Activated CD4-positive, alpha-beta T cell treated with anti-CD3 and anti-CD28 coated beads, Interleukin-2, Interleukin-4, amounts not matched to agents 100 ng/mL and 50 ng/mL, durations not matched to agents 16 hours and 8 hours (primary cell): Measurements from ENCODE around the gene UAP1L1.

Experiments used
- DNase-seq: peaks from one replicate; pipeline ENCODE4 v3.0.0-alpha.2; 2020; ENCODE audit warnings: low spot score

UAP1L1 gene

DNA sequence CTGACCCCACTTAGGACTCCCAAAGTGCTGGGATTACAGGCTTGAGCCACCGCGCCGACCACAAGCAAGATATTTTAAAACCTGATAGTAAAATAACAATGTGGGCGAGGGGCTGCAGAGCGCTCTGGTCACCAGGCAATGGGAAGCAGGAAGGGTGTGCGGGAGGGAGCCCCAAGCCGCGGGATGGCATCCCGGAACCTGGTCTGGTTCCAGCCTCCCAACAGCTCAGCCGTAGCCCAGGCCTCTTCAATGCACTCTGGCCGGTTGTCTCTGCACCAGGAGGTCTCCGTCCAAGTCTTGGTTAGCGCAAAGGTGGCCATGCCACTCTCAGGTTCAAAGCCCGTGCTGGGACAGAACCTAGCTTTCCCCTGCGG lies 694 bp upstream of the UAP1L1 start:
- DNase-seq, result no peak

DNA sequence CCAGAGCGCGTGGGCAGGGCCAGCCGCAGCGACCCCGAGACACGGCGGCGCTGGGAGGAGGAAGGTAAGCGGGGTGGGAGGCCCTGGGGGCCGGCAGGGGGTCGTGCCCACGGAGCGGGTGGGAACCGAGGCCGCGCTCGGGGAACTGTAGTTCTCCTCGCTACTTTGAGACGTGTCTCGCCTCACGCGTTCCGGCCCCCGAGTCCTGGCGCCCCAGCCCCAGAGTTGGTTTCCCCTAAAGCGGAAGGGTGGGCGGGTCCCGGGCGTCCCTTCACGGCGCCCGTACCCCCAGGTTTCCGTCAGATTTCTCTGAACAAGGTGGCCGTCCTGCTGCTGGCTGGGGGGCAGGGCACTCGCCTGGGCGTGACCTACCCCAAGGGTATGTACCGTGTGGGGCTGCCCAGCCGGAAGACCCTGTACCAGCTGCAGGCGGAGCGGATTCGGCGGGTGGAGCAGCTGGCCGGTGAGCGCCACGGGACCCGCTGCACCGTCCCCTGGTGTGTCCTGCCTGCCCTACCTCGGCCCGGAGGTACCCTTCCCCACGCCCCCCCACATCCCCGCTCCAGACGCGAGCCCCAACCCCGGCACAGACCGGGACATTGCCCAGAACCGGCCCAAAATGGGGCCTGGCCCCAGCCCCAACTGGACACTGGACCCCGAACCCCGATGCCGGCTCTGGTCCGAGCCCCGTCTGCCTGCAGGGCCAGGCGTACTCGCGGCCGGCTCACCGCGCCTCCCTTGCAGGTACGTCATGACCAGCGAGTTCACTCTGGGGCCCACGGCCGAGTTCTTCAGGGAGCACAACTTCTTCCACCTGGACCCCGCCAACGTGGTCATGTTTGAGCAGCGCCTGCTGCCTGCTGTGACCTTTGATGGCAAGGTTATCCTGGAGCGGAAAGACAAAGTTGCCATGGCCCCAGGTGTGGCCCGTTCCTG lies 709 bp downstream of the UAP1L1 start:
- DNase-seq, result peak; percentile 38

DNA sequence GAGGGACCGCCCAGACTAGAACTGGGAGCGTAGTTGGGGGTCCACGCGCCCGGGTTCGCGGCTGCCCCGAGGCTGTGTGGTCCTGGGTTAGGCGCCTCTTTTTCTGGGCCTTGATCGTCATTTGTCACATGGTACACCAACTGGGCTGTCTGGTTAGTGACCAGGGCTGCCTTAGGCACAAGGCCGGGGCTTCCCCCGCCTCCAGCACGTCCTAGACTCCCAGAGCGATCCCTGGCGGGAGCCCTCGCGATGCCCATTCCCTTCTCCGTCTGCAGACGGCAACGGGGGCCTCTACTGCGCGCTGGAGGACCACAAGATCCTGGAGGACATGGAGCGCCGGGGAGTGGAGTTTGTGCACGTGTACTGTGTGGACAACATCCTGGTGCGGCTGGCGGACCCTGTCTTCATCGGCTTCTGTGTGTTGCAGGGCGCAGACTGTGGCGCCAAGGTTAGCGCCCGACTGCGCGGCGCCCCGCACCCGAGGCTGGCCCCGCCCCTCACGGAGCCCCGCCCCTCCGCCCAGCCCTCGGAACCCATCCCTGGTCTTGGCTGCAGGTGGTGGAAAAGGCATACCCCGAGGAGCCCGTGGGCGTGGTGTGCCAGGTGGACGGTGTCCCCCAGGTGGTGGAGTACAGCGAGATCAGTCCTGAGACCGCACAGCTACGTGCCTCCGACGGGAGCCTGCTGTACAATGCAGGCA lies 1.5 kb downstream of the UAP1L1 start:
- no peak for DNase-seq

DNA sequence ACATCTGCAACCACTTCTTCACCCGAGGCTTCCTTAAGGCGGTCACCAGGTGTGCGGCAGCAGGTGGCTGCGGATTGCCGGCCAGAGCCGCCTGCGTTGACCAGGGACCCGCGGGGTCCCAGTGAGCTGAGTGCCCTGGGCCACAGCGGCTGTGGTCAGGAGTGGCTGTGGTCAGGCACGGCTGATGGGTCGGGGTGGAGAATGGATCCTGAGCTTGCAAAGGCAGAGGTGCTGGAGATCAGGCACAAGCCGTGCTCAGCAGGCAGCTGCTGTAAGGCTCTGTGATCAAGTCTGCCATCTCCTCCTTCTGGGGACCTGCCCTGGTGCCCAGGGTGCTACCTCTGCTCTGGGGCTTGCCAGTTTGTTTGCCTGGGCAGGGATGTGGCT lies 2.1 kb downstream of the UAP1L1 start:
- DNase-seq, result no peak

DNA sequence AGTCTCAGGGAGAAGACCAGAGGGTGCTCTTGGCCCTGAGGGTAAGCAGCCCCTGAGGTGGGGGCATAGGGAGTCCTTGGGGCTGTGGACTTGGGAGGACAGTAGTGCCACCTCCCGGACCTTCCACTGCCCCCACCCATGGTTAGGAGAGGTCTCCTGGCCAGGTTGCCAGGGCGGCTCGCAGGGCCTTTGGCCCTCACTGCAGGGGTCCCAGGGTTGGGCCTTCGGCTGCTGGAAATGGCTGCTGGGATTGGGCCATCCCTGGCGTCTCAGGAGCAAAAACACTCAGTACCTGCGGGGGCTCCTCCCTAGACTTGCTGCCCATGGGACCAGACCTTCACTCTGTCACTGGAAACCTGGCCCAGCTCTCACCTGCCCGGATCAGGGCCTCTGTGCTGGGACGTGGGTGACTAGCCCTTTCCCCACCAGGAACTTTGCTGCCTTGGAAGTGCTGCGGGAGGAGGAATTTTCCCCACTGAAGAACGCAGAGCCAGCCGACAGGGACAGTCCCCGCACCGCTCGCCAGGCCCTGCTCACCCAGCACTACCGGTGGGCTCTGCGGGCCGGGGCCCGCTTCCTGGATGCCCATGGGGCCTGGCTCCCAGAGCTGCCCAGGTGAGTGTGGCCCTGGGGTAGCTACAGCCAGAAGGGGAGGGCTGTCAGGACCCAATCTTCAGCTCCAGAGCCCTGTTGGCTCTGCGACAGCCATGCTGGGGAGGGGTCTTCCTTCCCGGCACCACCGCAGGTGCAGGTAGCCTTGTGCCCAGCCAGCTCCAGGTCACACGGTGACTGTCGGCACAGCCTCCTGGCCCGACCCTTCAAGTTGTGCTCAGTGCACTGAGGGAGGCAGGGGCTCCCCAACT lies 3.2 kb downstream of the UAP1L1 start:
- DNase-seq, result no peak

DNA sequence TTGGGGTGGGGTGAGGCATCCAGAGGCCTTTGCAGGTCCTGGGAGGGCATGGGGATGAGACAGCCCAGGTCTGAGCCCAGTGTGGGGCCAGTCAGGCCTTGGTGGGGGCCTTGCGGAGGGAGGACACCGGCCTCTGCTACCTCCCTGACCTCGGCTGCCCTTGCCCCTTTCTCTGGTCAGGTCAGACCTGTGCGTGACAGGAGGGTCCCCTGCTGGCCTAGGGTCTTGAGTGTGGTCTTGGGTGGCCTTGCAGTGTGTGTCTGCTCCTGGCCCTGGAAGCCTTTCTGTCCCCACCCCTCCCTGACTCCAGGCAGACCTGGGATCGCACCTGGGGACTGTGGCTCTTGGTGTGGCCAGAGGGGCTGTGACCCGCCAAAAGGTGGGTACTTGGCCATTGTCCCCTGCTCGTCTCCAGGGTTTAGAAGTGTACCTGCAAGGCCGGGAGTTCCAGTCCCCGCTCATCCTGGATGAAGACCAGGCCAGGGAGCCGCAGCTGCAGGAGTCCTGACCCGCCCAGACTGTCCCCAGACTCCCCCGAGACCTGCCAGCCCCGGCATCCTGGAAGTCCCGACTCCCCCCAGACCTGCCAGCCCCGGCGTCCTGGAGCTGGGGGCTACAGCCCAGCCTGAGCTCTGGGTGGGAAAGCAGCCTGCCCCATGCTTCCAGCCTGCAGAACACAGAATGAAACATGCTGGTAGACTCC lies 5.1 kb downstream of the UAP1L1 start:
- DNase-seq, result no peak

DNA sequence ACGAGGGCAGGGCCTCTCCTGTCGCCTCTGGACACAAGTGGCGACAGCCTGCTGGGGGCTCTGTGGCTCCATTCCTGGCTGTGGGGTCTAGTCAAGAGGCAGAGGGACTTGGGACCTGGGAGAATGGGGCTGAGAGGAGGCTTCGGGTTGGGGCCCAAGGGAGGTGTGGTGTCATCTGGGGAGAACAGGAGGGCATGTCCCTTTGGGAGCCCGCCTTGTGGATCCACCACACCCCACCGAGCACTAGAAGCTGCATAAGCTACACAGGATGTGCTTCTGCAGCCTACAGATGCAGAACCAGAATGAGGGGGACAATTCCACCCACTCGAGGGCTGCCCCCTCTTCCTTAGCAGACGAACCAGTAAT lies 5.6 kb downstream of the UAP1L1 start:
- DNase-seq, result no peak

DNA sequence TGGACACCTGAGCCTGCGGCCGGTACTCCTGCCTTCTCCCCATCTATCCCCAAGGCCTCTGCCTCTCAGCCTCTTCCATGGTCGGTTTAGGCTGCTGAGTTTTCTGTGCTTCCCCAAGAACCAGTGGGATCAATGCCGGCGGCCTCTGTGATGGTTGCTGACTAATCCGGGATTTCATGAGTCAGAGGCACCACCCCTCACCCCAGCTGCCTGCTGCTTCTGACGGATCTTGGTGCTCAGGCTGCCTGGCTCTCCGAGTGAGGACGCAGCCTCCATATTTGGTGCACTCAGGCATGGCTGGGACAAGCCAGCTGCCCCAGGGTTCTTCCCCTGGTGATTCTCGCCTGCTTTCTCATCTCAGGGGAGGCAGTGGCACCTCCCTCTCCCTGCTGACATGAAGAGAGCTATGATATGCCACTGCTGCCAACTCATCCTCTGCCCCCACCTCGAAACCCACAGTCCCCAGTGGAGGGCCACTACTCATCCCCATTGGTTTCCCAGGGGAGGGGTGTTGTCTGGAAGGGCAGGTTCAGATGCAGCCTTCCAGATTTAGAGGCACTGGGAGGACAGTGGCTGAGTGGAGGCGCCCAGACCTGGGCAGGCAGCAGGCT lies 6.2 kb downstream of the UAP1L1 start:
- peak; percentile 17 for DNase-seq

DNA sequence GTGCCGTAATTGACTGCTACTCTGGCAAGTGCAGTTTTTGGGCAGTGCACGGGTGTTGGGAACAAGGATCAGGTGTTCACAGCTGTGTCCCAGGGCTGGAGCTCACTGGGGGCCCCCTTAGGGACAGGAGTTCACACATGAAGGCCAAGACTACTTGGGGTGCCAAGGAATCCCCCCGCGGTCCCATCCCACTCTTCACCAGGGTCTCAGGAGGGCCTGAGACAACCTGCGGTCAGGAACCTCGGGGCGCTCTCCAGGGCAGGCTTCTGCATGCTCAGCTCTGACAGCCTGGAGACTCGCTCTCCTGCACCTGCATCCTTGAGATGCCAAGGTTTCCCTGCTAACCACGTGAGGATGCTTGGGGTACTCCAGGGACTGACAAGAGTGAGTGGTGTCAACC lies 7.2 kb downstream of the UAP1L1 start:
- DNase-seq, result no peak

DNA sequence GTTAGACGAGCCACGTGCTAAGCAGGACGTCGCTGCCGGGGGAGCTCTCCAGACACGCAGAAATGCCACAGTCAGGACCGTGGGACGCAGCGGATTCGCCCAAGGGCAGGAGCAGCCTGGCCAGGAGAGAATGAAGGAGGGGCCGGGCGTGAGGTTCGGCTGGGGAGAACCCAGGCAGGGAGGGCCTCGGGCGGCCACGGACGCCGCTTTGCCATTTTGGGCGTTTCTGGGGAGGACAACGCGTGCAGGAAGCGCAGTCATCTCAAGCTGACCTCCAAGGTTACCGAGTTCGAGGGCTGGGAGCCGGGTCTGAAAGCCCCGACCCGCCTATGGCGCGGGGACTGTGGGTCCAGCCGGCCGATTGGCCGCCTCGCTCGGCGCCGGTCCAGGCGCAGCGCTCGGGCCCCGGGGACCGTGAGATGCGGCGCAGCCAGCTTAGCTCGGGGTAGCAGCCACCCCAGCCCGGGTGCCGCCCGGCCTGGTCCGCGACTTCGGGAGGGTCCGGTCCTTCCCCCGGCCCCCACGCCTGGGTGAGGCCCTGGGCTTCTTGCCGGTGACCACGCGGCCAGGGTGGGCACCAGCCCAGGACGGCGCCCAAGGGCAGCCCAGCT lies 8.7 kb downstream of the UAP1L1 start:
- peak; percentile 33 for DNase-seq

DNA sequence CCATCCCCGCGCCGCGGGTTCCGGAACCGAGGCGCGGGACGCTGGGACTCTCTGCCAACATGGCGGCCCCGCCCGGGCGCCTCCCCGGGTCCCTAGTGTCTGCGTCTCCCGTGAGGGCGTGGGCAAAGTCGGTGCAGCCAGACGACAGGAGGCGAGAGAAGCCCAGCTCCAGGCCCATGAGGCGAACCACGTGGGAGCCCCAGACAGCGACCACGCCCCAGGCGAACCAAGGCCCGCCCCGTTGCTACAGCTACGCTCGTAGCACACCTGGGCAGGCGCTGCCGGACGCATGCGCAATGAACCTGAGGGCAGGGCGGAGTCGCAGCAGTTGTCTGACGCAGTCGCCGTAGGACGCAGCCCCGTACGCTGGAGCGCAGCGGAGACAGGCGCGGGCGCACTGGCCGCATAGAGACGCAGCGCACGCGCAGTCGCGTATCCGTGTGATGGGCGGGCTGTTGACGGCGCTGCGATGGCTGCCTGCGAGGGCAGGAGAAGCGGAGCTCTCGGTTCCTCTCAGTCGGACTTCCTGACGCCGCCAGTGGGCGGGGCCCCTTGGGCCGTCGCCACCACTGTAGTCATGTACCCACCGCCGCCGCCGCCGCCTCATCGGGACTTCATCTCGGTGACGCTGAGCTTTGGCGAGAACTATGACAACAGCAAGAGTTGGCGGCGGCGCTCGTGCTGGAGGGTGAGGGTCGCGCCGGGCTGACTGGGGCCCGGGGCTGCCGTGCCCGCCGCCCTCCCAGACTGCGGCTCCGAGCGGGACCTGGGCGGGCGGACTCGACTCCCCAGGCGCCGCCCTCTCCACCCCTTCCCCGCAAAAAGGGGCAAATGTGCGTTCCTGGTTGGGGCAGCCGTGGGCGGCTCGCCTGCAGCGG lies 9.5 kb downstream of the UAP1L1 start, which contains the start of gene MAN1B1:
Gene MAN1B1, plus strand, starts transcription at position 455 of the 878 bp plus-strand sequence. Its CDS starts 15 bp downstream, at position 470.
- peak; percentile 100 for DNase-seq

DNA sequence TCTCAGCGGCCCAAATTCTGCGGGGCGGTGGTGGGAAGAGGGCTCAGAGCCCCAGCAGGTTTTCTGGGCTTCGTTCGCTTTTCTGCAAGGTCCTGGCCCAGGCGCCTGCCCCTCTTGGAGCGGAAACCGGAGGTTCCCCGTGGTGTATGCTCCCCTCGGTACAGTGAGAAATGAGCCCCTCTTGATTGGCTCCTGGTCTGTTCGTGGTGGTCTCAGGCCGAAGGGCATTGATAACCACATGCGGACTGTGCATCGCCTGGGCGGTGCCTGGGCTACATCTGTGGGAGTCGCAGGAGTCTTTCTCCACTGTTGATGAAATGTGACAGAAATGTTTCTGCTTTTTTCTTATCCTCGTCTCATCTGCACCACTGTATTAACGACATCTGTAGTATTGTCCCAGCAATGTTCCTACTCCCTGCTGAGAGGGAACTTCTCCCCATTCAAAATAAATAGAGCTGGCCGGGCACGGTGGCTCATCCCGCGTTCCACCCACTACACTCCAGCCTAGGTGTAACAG lies 10.2 kb downstream of the UAP1L1 start:
- DNase-seq, result no peak

DNA sequence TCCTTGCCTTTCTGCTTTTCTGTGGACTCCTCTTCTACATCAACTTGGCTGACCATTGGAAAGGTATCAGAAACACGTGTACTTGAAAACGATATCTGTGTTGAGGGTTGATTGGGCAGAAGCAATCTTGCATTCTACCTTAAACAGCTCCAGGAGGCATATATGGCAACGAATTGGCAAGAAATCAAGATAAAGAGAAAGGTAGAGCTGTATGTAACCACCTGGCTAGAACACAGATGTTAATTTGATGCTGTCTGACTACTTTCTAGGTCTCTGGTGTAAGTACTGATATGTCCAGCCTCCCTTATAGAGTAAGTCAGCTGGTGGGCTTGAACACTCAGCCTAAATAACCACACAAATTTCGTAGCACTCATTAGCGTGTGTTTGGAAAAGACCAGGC lies 10.8 kb downstream of the UAP1L1 start:
- DNase-seq, result no peak

DNA sequence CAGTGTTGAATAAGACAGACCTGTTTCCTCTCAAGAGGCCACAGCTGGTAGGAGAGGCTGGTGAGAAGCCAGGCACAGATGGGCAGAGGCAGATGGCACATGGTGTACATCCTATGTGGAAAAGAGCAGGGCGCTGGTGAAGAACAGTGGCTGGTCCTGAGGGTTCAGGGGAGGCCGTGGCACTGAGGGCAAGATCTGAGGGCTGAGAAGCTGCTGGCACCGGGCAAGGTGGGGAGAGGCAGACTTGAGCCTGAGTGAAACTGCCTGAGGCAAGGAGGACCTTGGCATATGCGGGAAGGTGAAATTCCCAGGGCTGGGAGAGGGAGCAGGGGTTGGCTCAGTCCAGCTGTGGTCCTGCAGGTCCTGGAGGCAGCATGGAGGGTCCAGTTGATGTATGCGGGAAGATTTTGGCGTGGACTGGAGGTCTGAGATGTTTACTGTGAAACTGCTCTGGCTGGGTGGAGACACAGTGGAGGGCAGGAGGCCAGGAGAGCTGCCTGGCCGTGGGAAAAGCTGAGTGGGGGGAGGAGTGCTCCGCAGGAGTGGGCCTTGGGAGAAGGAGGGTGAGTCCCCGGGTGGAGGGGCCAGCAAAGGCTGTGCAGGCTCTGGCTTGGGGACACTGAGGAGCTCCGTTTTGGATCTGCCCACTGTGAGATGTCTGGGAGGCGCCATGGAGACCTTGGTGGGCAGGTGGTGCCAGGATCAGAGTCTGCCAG lies 12.1 kb downstream of the UAP1L1 start:
- no peak for DNase-seq

DNA sequence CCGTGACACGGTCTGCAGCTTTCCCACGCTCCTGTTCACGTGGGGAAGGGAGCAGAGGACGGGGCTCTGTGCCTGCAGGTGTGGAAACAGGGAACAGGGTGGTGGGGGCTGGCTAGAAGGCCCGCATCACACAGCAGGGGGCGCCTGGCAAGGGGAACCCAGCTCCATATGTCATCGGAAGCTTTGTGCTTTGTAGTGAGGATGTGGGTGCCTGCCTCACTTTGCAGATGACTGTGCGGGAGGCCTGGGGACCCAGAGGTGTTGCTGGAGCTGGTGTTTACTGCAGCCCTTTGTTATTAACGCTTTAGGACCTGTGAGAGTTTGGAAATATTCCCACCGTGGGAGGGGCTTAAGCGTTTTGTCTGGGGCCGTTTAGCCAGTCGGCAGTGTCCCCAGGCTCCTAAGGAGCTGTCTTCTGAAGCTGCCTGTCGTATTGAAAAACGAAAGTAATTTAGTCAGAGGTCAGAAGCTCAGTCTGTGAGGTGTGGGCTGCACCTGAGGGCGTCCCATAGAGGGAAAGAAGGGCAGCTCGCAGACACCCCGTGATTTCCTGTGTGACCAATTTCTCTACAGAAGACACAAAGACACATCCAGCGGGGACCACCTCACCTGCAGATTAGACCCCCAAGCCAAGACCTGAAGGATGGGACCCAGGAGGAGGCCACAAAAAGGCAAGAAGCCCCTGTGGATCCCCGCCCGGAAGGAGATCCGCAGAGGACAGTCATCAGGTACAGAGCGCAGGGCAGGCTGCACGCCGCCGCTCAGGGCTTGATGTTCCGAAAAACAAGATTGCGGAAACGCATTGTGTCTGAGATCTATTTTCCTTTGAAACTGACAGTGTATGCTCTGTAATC lies 18.6 kb downstream of the UAP1L1 start:
- DNase-seq, result peak; percentile 90

DNA sequence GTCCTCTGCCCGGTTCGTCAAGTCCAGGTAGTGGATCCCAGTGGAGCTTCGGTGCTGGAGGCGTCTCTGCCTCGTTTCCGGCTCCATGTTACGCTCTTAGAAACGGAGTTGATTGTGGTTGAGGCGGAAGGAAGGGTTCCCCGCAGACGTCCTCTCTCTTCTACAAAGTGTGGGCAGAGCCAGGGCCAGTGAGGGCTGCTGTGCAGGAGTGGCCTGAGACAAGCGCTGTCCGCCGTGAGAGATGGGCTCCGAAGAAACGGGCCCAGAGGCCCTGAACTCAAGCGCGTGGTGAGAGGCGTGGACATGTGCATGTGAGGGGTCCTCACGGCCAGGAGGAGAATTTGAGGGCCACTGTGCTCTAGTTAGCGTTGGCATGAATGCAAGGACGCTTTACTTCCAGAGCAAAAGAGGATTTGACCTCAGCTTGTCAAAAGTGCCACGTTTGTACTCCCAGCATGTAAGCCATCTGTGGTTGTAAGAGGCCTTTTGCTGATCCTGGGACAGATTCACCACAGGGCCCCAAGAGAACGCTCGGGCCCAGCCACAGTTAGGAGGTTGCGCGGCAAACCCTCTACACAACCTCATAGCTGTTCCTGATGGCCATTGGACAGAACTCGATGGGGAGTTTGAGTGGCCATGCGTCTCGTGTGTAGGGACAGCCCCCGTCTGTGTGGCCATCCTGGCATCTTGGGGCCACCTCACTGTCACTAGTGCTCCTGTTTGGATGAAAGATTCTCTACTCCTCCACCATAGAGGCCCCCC lies 19.6 kb downstream of the UAP1L1 start:
- DNase-seq, result no peak

DNA sequence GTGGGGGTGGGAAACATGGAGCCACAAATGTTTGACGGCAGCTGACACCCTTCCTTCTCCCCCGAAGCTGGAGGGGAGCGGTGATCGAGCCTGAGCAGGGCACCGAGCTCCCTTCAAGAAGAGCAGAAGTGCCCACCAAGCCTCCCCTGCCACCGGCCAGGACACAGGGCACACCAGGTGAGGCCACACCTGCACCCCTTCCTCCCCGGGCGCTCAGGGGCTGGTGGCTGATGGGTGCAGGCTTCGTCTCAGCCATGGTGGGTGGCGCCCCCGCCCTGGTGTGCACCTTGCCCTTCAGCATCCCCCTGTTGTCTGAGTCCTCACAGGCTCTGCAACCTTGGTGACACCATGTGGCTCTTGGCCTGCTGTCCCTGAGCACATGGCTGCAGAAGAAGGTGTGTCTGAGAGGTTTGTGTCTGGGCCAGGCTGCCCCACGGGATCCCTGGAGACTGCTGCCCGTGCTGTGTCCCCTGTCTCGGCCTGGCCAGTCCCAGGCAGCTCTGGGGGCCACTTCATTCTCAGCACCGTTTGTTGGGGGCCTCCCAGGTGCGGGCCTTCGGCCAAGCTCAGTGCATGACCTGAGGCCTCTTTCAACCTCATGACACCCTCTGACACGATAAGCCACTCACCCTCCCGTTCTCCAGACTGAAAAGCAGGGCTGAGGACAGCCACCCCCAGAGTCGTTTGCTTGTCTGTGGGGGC lies 20.6 kb downstream of the UAP1L1 start:
- DNase-seq, result no peak
